GM13977 (cell line): ENCODE data around the gene SLC44A3.

Experiments used
- DNase-seq: peaks from one replicate; pipeline ENCODE4 v3.0.0; 2012; ENCODE audit warnings: low spot score
- CTCF ChIP-seq: IDR thresholded peaks from 2 replicates; pipeline ENCODE4 v1.5.1; 2012; ENCODE audit warnings: mild to moderate bottlenecking, control low read depth; ENCODE audit not compliant: insufficient read depth; ENCODE audit errors: extremely low read depth, missing control alignments
- in situ Hi-C: fragments of 300-500 bp; cut with MboI; formaldehyde crosslinking; loops from one replicate; pipeline ENCODE4 v1.12.0; 2022; ENCODE audit warnings: low sequenced_read_pairs, low pct_unique_long_range_greater_than_20kb, mixed read lengths, inconsistent platforms; ENCODE audit not compliant: unreplicated experiment

The SLC44A3 gene

GRCh38 chr1:94888201-94888600 lies 68.0 kb downstream of the SLC44A3 start:
- no peak for DNase-seq
- no peak for TF ChIP-seq CTCF
- in situ Hi-C loops: no loop called here

- in situ Hi-C loops: no loop called here
- no peak for TF ChIP-seq CTCF
- DNase-seq: no peak
Observed at GRCh38 chr1:94892604-94893254, 72.6 kb downstream of the SLC44A3 start.

- DNase-seq: no peak
- in situ Hi-C loops: no loop called here
- TF ChIP-seq CTCF: no peak
Observed at GRCh38 chr1:94894630-94895029, 74.5 kb downstream of the SLC44A3 start.

- DNase-seq: no peak
- in situ Hi-C loops: no loop called here
Observed at GRCh38 chr1:94895518-94895917, 75.4 kb downstream of the SLC44A3 start.

GRCh38 chr1:94898491-94899385 lies 78.6 kb downstream of the SLC44A3 start:
- DNase-seq: no peak
- in situ Hi-C loops: no loop called here
- TF ChIP-seq CTCF: no peak

More at GRCh38 chr1:94895518-94895917, 75.4 kb downstream of the SLC44A3 start:
- TF ChIP-seq CTCF: no peak

GRCh38 chr1:94899756-94900155 lies 79.6 kb downstream of the SLC44A3 start:
- in situ Hi-C loops: no loop called here
- no peak for TF ChIP-seq CTCF
- DNase-seq: no peak
